ENCODE measurements around the gene INPP5F.
"Not testable (repeated sequence)": the region's sequence is repeated elsewhere in the genome, so short reads cannot be mapped to it uniquely, and the experiment has no call there.

INPP5F gene

GRCh38 chr10:119707331-119707730 is 18.5 kb upstream of the INPP5F start:
- not testable (repeated sequence) for DNase-seq

DNA sequence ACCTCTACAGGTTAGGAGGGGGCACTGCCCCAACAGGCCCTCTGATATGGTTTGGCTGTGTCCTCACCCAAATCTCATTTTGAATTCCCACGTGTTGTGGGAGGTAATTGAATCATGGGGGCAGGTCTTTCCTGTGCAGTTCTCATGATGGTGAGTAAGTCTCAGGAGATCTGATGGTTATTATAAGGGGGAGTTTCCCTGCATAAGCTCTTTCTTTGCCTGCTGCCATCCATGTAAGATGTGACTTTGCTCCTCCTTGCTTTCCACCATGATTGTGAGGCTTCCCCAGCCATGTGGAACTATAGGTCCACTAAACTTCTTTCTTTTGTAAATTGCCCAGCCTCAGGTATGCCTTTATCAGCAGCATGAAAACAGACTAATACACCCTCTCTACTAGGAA is 14.9 kb upstream of the INPP5F start:
- DNase-seq: not testable (repeated sequence)

- DNase-seq: no peak
Measured at GRCh38 chr10:119713744-119714483, 11.9 kb upstream of the INPP5F start.

DNA sequence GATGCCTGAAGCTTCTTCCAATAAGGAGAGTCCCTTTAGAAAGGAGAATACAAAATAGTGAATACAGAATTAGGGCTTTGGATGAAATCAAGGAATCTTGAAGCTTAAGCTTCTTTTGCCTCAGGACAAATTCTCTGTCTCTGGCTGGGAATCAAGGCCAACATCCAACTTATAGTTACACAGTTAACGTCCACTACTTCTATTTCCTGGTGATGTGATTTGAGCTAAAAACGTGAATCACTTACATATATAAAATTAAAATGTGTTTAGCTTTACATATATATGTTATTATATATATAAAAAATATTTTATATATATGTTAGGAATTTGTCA is 11.4 kb upstream of the INPP5F start:
- no peak for DNase-seq

- no peak for DNase-seq
Measured at GRCh38 chr10:119715628-119716505, 10.0 kb upstream of the INPP5F start.

GRCh38 chr10:119723161-119723560 is 2.7 kb upstream of the INPP5F start:
- DNase-seq: no peak

- DNase-seq: no peak
Measured at GRCh38 chr10:119723624-119724023, 2.2 kb upstream of the INPP5F start.

DNA sequence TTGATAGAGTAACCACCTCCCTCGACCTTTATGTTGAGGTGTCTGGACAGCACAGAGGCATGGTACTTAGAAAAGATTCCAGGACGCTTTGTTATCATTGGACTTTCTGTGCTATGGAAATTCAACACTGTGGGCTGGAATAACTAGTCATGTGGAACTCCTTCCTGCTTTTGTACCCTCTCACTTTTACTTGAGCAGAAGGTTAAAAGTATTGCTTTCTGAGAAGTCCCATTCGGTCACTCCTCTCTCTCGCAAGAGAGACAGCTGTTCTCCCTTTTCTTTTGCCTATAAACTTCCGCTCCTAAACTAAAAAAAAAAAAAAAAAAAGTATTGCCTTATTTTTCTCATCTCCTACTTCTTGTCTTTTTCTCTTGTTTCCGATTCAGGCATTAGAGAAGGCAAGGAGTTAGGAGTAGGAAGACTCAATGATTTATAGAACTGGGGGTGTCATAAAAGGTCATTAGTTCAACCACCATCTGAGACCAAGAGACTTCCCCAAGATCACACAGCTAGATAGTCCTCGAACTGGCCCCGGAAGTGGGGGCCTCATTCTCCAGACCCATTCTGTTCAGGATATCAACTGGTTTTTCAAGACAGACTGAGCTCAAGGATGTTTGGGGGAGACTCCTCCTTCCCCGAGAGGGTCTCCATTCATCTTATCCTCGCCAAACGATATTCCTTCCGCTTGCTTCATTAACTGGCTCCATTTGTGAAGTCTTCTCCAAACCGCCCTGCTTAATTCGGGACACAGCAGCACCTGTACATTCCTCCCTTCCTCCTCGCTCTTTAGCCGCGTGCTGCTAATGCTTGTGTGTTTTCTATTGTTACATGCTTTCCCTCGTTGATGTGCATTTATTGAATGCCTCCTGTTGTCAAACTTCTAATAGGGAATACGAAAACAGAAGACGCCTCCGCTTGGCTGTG is 995 bp upstream of the INPP5F start:
- no peak for DNase-seq

- no peak for DNase-seq
Measured at GRCh38 chr10:119725517-119725827, 378 bp upstream of the INPP5F start.

DNA sequence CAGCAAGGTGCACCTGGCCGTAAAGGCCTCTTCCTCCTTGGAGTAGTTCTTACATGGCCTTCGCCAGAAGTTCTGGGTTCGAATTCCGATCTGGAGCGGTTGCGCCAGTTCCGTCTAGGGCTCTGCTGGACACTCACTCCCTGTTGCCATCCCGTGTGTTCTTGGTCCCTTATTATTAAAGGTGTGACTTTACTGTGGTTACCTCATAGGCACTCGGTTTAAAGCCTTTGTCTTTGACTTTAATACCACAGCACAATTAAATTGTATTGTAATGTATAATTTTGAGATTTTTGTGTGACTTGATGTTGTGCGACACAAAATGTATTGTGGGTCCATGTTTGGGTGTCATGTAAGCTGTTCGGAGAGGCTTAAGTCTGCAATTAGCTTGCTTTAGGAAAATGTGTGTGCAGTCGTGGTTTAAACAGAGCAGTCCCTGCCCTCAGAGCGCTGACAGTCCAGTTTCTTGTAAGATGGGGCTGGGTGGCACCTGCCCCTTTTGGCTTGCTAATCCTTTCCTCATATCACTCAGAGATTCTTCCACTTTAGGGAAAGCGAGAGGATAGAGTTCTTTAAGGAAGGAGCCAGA is 919 bp downstream of the INPP5F start:
- no peak for DNase-seq

DNA sequence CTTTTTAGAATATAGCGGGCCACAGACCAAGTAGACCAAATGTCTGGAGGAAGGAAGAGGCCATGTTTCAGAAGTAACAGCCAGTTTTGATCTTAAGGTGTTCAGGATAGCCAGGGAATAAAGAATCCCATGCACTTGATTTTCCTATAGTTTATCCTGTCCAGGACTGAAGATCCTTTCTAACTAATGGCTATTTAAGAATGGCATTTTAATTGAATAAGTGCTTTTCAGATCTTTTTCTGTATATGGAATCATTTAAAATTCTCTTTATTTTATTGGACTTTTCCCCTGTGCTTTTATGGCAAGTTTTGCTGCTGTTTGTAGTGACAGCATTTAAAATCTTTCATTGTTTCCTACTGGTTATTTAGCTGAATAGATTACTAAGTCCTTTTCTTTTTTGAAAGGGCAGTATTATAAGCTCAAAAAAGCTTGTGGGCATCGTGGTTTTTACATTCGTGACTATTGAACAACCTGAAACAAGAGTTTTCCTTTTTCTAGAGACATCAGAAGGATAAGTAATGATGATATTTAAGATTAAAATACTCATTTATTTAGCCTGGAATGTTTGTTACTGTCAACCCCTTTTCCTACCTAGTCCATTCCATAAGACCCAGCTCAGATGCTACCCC is 2.4 kb downstream of the INPP5F start:
- no peak for DNase-seq

DNA sequence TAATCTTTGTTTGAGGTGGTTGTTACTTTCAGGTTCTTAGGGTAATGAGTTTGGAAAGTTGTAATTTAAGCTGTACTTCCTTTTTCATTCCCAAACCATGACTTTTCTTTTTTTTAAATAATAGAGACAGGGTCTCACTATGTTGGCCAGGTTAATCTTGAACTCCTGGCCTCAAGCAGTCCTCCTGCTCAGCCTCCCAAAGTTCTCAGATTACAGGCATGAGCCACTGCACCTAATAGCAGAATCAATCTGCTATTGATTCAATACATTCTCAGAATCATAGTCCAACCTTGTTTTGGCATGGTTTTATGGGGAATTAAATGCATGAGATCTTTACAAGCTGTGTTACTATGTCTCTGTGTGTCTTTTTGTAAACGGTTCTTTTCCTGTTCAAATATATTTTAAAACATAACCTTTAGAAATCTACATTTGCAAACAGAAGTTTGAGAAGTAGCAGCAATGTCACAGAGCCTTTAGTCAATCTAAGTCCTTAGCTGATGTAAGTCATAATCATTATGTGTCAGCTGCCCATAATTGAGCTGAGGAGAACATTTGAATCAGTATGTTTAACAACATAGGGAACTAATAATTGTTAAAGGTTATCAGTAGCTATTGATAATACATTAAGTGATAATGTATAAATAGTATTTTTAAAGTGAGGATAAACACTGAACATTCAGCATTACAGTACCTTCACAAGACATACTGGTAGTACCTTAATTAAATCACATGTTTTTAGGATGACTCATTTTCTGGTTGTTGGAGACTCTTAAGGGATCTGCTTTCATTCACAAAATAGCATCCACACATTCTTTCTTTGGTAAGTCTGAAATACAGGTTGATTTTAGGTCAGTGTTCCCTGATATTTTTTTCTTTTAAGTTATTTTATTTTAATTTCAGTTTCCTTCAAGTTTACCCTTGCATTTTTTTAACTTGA is 8.8 kb downstream of the INPP5F start:
- DNase-seq: no peak

DNA sequence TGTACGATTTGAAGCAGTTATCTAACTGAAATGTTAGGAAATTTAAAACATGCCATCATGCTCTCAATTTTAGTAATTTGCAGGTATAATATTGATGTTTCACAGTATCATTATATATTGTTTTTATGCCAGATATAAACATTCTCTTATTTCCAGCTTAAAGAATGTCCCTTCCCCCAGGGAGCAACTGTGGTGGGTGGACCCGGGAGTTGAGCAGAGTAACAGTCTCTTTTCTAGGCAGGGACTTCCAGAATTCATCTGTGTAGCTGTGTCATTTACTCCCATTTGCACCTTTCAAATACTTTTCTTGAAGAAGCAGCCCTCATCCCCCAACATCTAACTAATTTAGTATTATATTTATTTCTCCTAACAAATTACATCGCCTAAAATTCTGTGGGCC is 9.6 kb downstream of the INPP5F start:
- DNase-seq: no peak

- no peak for DNase-seq
Measured at GRCh38 chr10:119736220-119736619, 10.4 kb downstream of the INPP5F start.

GRCh38 chr10:119737039-119737663 is 11.3 kb downstream of the INPP5F start:
- no peak for DNase-seq

- no peak for DNase-seq
Measured at GRCh38 chr10:119737823-119738222, 12.0 kb downstream of the INPP5F start.

DNA sequence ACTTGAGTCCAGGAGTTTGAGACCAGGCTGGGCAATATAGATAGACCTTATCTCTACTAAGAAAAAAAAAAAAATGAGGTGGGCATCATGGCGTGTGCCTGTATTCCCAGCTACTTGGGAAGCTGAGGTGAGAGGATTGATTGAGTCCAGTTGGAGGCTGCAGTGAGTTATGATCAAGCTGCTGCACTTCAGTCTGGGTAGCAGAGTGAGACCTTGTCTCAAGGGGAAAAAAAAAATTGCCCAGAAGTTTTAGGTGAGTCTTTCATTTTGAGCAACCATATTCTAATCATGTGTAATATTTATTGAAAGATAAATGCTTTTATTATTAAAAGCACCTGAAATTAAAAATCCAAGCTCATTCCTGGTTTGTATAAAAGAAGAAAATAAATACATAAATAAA is 13.1 kb downstream of the INPP5F start:
- no peak for DNase-seq

GRCh38 chr10:119740096-119740495 is 14.2 kb downstream of the INPP5F start:
- DNase-seq: no peak

DNA sequence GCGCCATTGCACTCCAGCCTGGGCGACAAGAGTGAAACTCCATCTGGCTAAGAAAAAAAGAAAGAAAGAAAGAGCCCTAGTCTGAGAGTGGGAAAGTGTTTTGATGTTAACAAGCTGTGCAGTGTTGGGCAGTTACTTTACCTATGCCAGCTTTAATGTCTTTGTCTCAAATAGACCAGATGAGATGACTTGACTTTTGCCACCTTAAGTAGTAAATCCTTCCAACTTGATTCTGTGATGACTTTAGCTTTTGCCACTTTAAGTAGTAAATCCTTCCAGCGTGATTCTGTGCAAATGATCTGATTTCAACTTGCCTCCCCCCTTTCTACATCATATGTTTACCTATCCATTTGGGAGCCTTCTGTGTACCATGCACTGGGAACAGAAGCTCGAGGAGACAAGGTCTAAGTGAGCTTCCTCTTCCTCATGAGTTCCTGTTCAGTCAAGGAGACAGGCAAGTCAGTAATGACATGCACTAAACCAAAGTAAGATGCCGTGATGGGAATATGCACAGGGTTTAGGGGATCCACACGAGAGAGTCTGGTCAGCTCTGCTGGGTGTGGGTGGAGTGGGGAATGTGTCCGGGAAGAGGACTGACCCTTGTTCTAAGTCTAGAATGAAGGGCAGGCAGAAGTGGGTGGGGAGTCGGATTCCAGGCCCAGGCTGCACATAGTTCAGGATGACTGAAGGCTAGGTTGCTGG is 17.2 kb downstream of the INPP5F start:
- DNase-seq: no peak

- DNase-seq: no peak
Measured at GRCh38 chr10:119747940-119748339, 22.1 kb downstream of the INPP5F start.
